ENCODE measurements around the gene PNPLA1. TPM values are rescaled to one million over a fixed set of nuclear protein-coding genes. Genes with fewer than 3 reads are reported as not detected.

PNPLA1 gene
- total and polyA plus RNA-seq, 7 donors, result 0.04 to 0.05 TPM; not detected in 5

DNA sequence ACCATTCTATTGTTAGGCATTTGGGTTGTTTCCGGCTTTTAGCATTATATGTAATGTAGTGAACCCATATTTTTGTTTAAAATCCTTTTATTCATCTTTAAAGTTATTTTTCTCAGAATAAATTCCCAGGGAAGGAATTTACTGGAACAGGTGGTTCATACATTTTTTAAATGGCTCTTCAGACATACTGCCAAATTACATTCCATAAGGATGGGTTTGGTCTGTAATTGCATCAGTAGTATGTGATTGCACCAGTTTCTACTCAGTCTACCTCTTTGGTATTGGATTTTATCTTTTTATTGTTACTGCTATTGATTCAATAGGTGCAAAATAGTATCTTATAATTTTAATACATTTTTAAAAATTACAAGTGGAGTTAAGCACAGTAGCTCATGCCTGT, 46.2 kb upstream of the PNPLA1 start:
- H3K27ac ChIP-seq, result no peak overlapping the region
- intact Hi-C loops (cut with DNase I), result no loop called here
- ATAC-seq (no peak), DNase-seq (no peak)
- TF ChIP-seq, protein P1, sequence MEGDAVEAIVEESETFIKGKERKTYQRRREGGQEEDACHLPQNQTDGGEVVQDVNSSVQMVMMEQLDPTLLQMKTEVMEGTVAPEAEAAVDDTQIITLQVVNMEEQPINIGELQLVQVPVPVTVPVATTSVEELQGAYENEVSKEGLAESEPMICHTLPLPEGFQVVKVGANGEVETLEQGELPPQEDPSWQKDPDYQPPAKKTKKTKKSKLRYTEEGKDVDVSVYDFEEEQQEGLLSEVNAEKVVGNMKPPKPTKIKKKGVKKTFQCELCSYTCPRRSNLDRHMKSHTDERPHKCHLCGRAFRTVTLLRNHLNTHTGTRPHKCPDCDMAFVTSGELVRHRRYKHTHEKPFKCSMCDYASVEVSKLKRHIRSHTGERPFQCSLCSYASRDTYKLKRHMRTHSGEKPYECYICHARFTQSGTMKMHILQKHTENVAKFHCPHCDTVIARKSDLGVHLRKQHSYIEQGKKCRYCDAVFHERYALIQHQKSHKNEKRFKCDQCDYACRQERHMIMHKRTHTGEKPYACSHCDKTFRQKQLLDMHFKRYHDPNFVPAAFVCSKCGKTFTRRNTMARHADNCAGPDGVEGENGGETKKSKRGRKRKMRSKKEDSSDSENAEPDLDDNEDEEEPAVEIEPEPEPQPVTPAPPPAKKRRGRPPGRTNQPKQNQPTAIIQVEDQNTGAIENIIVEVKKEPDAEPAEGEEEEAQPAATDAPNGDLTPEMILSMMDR (IDR thresholded peaks at IDR 0.05), result no peak
- H3K36me3 ChIP-seq (ENCODE audit: insufficient read depth in 1 of 2, low read depth in 1 of 2), result peaks cover 2 to 93% of the 10 kb centered on the region in 2 donors
- no peaks in the 10 kb centered on the region for H3K4me1 ChIP-seq
- H3K4me3 ChIP-seq, result no peak overlapping the region
- 94 to 98% (median 96%) methylated on average over 1 of the region's 1 CpG for WGBS, 3 donors
- no peaks in the 10 kb centered on the region for H3K27me3 ChIP-seq (ENCODE audit: insufficient read depth in 3 of 3, low read length in 2 of 3)
- H3K9me3 ChIP-seq, result no peaks in the 10 kb centered on the region

DNA sequence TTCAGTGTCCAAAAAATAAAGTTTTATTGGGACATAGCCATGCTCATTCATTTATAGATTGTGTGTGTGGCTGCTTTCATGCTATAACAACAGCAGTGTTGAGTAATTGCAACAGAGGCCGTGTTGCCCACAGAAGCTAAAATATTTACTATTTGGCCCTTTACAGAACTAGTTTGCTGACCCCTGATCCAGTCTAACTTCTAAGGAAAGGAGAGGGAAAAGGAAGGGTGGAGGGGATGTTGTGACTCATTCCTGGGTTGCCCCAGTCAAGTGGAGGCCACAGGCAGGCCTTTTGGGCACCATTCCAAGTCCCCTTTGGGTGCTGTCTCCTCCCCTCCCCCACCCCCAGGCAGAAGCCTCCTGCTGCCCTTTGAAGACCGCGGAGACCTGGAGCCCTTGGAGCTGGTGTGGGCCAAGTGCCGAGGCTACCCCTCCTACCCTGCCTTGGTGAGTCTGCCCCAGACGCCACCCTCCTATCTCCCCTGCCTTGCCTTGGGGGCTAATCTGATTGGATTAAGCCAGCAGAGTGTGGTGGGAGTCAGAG, 44.9 kb upstream of the PNPLA1 start:
- peaks cover 2 to 93% of the 10 kb centered on the region in 2 donors for H3K36me3 ChIP-seq (ENCODE audit: insufficient read depth in 1 of 2, low read depth in 1 of 2)
- no peaks in the 10 kb centered on the region for H3K9me3 ChIP-seq
- WGBS, 3 donors, result 87 to 90% (median 89%) methylated on average over 5 of the region's 5 CpGs
- no peaks in the 10 kb centered on the region for H3K27me3 ChIP-seq (ENCODE audit: insufficient read depth in 3 of 3, low read length in 2 of 3)
- DNase-seq (no peak), ATAC-seq (no peak)
- intact Hi-C loops (cut with DNase I), result no loop called here
- H3K4me3 ChIP-seq, result no peak overlapping the region
- no peak overlapping the region for H3K27ac ChIP-seq
- H3K4me1 ChIP-seq, result no peaks in the 10 kb centered on the region
- TF ChIP-seq, protein P1 (IDR thresholded peaks at IDR 0.05), result no peak

DNA sequence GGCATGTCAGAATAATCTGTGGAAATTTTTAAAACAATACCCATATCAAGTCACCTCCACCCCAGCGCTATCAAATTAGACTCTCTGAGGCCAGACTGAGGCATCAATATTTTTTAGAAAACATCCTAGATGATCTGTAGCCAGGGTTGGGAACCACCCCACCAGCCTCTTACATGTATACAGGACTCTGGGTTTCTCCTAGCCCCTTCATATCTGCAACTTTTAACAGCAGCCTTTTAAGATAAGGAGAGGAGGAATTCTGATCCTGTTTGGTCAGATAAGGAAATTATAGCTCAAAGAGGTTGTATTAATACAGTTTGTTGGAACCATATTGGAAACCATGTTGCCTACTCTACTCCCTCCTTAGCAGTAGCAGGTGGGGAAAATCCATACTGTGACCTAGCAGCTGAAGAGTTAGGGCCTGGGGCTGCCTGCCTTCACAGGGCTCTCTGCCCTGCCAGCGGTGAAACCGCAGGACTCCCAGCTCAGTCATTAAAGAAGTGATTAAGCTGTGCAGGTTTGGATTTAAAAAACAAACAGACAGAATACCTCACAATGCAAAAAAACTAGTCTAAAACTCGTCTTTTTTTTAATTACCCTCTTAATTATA, 43.3 kb upstream of the PNPLA1 start:
- Histone ChIP-seq H3K36me3 (ENCODE audit: insufficient read depth in 1 of 2, low read depth in 1 of 2) (peaks cover 5 to 98% of the 10 kb centered on the region in 2 donors), H3K4me1 (no peaks in the 10 kb centered on the region), H3K9me3 (no peaks in the 10 kb centered on the region), H3K27me3 (ENCODE audit: insufficient read depth in 3 of 3, low read length in 2 of 3) (no peaks in the 10 kb centered on the region), H3K27ac (no peak overlapping the region), H3K4me3 (no peak overlapping the region)
- 89 to 97% (median 94%) methylated on average over 4 of the region's 4 CpGs for WGBS, 3 donors
- intact Hi-C loops (cut with DNase I), result no loop called here
- TF ChIP-seq, protein P1 (IDR thresholded peaks at IDR 0.05), result no peak
- ATAC-seq (no peak), DNase-seq (no peak)

DNA sequence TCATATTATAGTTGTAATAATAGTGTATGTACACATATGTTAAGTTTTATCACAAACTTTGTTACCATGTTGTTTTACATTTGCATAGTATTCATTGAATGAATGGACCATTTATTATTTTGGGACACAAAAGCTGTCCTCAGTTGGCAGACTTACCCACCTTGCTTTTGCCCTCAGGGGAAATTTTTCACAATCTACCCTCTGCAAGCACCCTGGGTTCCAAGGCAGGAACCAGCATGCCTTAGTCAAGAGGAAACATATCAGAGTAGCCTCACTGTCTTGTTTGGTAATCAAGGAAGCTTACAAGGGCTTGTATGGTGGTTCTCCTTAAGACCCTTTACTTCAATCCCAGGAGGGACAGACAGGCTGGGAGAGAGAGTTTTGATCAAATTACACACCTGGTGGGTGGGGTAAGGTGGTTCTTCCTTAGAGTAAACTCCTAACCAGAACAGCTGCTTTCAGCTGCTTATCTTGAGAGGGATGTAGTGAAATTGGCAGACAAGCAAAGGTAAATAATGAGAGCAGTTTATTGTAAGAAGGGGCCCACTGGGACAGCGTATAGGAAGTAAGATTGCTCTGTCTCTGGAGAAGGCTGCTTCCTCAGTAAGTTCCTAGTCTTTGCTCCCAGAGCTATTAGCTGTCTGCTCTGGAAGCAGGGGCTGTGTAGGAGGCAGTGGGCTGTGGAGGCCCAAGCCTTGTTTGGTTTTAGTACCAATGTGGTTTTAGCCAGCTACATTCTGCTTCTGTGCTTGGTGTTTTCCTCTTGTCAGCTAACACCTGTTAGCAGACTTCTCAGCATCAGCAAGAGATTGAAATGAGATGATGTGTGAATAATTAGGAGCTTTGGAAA, 42.3 kb upstream of the PNPLA1 start:
- Histone ChIP-seq H3K36me3 (ENCODE audit: insufficient read depth in 1 of 2, low read depth in 1 of 2) (peaks cover 5 to 98% of the 10 kb centered on the region in 2 donors), H3K27me3 (ENCODE audit: insufficient read depth in 3 of 3, low read length in 2 of 3) (no peaks in the 10 kb centered on the region), H3K4me3 (no peak overlapping the region), H3K4me1 (no peaks in the 10 kb centered on the region), H3K9me3 (no peaks in the 10 kb centered on the region), H3K27ac (no peak overlapping the region)
- TF ChIP-seq, protein P1 (IDR thresholded peaks at IDR 0.05), result no peak
- WGBS, 3 donors, result 86 to 93% (median 92%) methylated on average over 1 of the region's 1 CpG
- intact Hi-C loops (cut with DNase I), result no loop called here
- ATAC-seq, result no peak
- no peak for DNase-seq

All from psoas muscle (tissue), 8 donors.